ENCODE measurements around the gene MICAL2.

MICAL2 gene

DNA sequence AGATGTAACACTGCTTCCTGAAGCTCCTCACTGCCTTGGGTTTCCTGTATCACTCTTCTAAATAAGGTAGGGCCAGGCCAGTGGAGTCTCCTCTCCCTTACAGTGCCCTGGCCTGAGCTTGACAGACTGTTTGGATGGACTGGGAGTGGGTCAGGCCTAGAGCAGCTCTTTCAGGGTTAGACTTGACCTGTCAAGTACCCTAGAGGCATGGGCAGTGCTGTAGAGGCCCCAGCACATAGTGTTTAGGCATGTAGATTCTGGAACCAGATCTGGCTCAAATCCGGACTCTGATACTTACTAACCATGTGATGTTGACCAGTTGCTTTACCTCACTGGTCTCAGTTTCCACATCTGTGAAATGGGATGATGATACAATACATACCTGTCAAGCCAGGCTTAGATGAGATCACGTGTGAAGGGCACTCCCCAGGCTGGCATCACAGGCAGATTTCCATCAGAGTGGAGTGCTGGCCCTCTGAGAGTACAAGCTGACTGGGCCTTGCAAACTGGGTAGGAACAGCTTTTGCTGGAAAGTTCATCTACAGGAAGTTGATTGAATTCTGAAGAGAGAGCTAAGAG, 1.4 kb upstream of the MICAL2 start:
- Histone ChIP-seq H3K4me1 (ENCODE audit: control insufficient read depth, insufficient read depth, low read length) (no peaks in the 10 kb centered on the region), H3K9me3 (ENCODE audit: control insufficient read depth, insufficient read depth, low read depth, low read length) (no peaks in the 10 kb centered on the region), H3K27ac (ENCODE audit: extremely low read depth, low read depth, low read length) (no peak overlapping the region), H3K36me3 (ENCODE audit: control insufficient read depth in 2 of 2, insufficient read depth in 1 of 2, low read length in 2 of 2) (no peaks in the 10 kb centered on the region), H3K4me3 (ENCODE audit: low read depth, low read length) (no peak overlapping the region)
- CTCF ChIA-PET = interaction anchor here (0.7 to 1.5 kb wide), 3 partner anchors 12 to 128 kb away, joined by 3 to 4 read pairs (median 4); no protein-coding TSS in a partner anchor
- POLR2A ChIA-PET = no interaction called here
- TF ChIP-seq MZF1 (tag by site-specific recombination; IDR thresholded peaks at IDR 0.05; ENCODE audit: borderline replicate concordance) (no peak), ZNF214 (tag by site-specific recombination; IDR thresholded peaks at IDR 0.05; ENCODE audit: borderline replicate concordance) (no peak), ZNF701 (tag by site-specific recombination; IDR thresholded peaks at IDR 0.05) (no peak), ZNF184 (tag by site-specific recombination; IDR thresholded peaks at IDR 0.05) (no peak), ZNF621 (tag by site-specific recombination; IDR thresholded peaks at IDR 0.05) (no peak), ZNF223 (tag by site-specific recombination; IDR thresholded peaks at IDR 0.05) (no peak), HOXC10 (CRISPR knock-in tag; IDR thresholded peaks at IDR 0.05) (no peak)

DNA sequence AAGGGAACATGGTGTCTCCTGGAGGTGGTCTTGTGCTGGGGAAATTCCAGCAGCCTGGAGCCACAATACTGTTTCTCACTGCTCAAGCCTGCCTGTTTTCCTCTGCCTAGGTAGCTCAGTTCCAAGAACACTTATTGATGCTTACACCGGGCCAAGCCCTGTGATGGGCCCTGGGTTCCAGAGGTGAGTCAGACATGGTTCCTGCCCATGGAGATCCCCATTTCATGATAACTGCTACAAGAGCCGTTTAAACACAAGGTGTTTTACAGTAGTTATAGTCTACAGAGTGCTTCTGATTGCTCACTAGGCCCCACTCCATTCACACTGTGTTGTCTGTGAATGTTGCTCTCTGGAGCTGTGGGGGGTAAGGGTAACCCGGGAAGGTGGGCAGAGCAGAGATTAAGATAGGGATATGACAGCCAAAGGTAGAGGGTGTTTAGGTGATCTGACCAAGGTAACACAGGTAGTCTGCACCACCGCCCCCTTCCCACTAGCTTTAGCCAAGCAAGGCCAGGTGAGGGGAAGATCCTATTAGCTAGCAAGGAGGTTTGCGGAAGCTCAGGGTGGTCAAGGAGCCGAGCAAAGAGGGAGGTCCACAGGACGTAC, 696 bp upstream of the MICAL2 start:
- ChIA-PET CTCF (interaction anchor here (0.7 to 1.4 kb wide), 2 partner anchors 13 to 127 kb away, joined by 3 to 4 read pairs; no protein-coding TSS in a partner anchor), POLR2A (interaction anchor here (0.8 to 1.4 kb wide), 3 partner anchors 22 to 165 kb away, joined by 3 to 4 read pairs (median 3); no protein-coding TSS in a partner anchor)
- H3K4me1 ChIP-seq (ENCODE audit: control insufficient read depth, insufficient read depth, low read length) = no peaks in the 10 kb centered on the region
- TF ChIP-seq, protein P1, sequence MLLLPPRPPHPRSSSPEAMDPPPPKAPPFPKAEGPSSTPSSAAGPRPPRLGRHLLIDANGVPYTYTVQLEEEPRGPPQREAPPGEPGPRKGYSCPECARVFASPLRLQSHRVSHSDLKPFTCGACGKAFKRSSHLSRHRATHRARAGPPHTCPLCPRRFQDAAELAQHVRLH (tag by site-specific recombination; IDR thresholded peaks at IDR 0.05) = no peak
- TF ChIP-seq KLF1 (tag by site-specific recombination; IDR thresholded peaks at IDR 0.05) (no peak), ZNF132 (tag by site-specific recombination; IDR thresholded peaks at IDR 0.05; ENCODE audit: borderline replicate concordance) (no peak), ZNF140 (tag by site-specific recombination; IDR thresholded peaks at IDR 0.05) (no peak), ZNF23 (tag by site-specific recombination; IDR thresholded peaks at IDR 0.05; ENCODE audit: borderline replicate concordance) (no peak), SP3 (tag by site-specific recombination; IDR thresholded peaks at IDR 0.05) (no peak), ZNF223 (tag by site-specific recombination; IDR thresholded peaks at IDR 0.05) (no peak), HOXC10 (CRISPR knock-in tag; IDR thresholded peaks at IDR 0.05) (no peak), ZNF350 (tag by site-specific recombination; IDR thresholded peaks at IDR 0.05) (no peak), PRDM1 (tag by site-specific recombination; IDR thresholded peaks at IDR 0.05) (no peak), ZFP69B (tag by site-specific recombination; IDR thresholded peaks at IDR 0.05) (no peak), ZNF610 (tag by site-specific recombination; IDR thresholded peaks at IDR 0.05; ENCODE audit: borderline replicate concordance) (no peak), ZBTB1 (tag by site-specific recombination; IDR thresholded peaks at IDR 0.05) (no peak)
- TF ChIP-seq, protein P2, sequence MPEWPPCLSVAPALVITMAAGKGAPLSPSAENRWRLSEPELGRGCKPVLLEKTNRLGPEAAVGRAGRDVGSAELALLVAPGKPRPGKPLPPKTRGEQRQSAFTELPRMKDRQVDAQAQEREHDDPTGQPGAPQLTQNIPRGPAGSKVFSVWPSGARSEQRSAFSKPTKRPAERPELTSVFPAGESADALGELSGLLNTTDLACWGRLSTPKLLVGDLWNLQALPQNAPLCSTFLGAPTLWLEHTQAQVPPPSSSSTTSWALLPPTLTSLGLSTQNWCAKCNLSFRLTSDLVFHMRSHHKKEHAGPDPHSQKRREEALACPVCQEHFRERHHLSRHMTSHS (tag by site-specific recombination; IDR thresholded peaks at IDR 0.05) = no peak
- TF ChIP-seq, protein P3, sequence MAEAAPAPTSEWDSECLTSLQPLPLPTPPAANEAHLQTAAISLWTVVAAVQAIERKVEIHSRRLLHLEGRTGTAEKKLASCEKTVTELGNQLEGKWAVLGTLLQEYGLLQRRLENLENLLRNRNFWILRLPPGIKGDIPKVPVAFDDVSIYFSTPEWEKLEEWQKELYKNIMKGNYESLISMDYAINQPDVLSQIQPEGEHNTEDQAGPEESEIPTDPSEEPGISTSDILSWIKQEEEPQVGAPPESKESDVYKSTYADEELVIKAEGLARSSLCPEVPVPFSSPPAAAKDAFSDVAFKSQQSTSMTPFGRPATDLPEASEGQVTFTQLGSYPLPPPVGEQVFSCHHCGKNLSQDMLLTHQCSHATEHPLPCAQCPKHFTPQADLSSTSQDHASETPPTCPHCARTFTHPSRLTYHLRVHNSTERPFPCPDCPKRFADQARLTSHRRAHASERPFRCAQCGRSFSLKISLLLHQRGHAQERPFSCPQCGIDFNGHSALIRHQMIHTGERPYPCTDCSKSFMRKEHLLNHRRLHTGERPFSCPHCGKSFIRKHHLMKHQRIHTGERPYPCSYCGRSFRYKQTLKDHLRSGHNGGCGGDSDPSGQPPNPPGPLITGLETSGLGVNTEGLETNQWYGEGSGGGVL (tag by site-specific recombination; IDR thresholded peaks at IDR 0.05) = no peak
- H3K9me3 ChIP-seq (ENCODE audit: control insufficient read depth, insufficient read depth, low read depth, low read length) = no peaks in the 10 kb centered on the region
- peak overlapping the region; percentile 32 for H3K4me3 ChIP-seq (ENCODE audit: low read depth, low read length)
- H3K36me3 ChIP-seq (ENCODE audit: control insufficient read depth in 2 of 2, insufficient read depth in 1 of 2, low read length in 2 of 2) = no peaks in the 10 kb centered on the region
- H3K27ac ChIP-seq (ENCODE audit: extremely low read depth, low read depth, low read length) = no peak overlapping the region

Measured in HEK293 (cell line).